Mesenteric fat pad (tissue), 1 donor: ENCODE results near the gene RUNX1. TPM values are rescaled to one million over a fixed set of nuclear protein-coding genes. Genes with fewer than 3 reads are reported as not detected.
"Not testable (repeated sequence)": the region's sequence is repeated elsewhere in the genome, so short reads cannot be mapped to it uniquely, and the experiment has no call there.

ENCODE experiments used
- DNase-seq: peaks from one replicate; pipeline ENCODE4 v3.0.0-alpha.2; 2020; ENCODE audit warnings: low spot score
- total RNA-seq: library from RNA; stranded (reverse); fragmentation: NEBNext Ultra II Directional; extraction: Animal tissue kit (Norgen Biotek cat#: 25700); gene quantifications from one replicate; pipeline ENCODE4 v1.2.1, GENCODE V29; 2021
- donor health status: DM: yes; HTN: yes; CAD: no.

The RUNX1 gene
- total RNA-seq, 1 donor from 2014 or later, result 129 TPM

DNA sequence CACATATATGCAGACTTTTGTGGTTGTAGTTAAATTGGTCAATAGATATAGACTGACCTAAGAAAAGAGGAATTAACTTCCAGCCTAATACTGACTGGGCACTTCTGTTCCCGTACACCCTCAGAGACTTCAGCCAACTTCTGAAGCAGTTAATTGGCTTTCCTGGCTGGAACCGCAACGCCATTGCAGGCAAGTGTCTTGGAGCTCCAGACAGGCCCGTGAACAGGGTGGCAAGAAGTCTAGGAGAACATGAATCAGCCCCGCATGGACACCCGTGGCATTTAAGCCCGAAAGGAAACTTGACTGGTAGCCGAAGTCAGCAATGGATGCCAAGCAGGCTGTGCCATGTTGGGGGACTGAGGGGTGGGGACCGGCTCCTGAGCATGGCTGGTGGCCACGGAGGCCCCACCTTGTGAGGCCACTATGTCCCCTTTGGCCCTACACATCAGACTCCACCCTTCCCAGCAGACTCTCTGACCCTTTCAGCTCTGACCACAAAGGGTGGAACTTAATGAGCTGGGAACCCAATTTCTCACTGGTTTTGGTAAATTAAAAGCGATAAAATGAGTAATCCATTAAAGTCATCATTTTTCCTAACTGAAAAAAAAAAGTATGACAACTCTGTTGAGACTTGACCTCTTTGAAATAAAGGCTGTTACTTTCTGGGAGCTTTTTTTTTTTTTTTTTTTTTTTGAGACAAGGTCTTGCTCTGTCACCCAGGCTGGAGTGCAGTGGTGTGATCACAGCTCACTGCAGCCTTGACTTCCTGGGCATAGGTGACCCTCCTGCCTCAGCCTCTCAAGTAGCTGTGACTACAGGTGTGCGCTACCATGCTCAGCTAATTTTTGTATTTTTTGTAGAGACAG, 54.1 kb downstream of the RUNX1 start:
- no peak for DNase-seq

DNA sequence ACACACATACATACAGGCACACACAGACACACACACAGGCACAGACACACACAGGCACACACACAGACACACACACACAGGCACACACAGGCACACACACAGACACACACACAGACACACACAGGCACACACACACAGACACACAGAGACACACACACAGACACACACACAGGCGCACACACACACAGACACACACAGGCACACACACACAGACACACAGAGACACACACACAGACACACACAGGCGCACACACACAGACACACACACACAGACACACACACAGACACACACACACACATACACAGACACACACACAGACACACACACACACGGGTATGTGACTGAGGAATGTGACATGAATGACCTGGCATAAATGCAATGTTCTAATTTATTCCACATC, 55.6 kb downstream of the RUNX1 start:
- DNase-seq, result not testable (repeated sequence)

DNA sequence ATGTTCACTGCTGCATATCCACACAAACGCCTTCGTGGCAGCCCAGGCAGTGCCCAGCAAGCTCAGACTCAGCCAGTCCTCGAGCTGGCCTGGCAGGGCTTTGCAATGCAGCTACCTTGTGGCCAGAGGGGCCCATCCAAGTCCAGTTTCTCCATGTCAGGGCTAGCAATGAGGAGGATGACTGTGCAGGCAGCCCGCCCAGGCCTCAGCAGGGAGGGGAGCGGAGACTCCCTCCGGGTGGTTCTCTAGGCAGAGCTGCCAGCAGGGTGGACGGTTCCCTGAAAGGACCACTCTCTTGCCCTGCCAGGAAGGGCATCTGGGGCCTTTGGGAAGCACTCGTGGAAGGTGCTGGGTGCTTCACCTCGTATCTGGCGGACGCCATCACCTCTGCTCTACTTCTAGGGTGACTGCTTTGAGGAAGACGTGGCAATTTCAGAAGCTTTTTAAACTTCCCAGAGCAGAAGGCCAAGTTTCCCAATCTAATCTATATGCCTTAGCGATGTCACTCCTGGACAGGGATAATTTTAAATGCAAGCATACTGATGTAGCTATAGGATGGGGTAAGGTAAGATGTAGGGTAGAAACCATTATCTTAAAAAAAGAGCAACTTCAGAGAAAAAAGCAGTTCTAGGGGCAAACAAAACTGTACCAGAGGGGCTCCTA, 56.2 kb downstream of the RUNX1 start:
- DNase-seq, result no peak

DNA sequence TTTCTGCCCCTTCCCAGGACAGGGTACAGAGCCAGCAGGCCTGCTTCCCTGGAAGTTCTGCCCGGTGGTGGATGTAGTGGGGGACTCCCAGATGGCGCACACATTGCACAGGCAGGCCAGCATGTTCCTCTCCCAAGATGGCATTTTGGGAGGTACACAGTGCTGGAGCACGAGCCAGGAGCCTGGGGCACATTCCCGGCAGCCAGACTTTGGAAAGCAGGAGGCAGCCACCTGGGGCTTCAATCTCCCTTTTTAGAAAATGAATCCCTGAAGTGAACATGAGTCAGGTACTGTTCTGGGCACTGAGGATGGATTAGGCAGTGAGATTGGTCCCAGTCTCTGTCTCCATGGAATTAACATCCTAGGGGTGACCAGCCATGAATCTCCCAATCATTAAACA, 56.9 kb downstream of the RUNX1 start:
- no peak for DNase-seq

DNA sequence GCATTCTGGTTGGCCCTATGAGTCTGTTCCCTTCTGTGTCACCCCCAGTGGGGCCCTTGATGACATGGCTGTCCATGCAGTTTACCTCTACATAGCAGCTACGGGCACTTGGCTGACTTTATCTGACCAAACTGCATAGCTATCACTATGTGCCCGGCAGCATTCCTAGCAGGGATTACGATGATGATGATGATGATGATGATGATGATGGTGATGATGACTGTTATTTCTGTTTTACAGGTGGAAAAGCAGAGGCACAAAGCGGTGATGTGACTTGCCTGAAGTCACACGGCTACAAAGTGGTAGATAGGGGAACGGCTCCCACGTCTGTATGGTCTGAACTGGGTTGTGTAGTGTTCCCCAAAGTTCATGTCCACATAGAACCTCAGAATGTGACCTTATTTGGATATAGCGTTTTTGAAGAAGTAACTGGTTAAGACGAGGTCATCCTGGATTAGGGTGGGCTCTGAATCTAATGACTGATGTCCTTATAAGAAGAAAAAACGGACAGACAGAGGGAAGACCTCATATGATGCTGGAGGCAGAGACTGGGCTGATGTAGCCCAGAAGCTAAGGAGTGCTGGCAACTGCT, 57.6 kb downstream of the RUNX1 start:
- DNase-seq, result no peak

DNA sequence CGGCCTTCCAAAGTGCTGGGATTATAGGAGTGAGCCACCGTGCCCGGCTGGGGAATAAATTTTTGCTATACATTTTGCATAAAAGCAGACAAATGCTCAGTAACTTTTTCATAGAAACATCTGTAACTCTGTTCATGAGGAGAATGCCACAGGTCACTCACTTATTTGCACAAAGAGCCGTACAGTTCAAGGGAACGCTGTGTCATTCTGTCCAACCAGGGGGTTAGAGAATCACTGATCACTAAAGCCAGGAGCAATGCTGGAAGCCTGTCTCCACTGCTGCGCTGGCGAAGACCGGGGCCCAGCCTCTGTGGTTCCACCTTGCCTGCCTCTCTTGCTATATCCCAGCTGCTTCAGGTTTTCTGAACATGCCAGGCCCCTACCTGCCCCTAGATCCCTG, 58.3 kb downstream of the RUNX1 start:
- no peak for DNase-seq

DNA sequence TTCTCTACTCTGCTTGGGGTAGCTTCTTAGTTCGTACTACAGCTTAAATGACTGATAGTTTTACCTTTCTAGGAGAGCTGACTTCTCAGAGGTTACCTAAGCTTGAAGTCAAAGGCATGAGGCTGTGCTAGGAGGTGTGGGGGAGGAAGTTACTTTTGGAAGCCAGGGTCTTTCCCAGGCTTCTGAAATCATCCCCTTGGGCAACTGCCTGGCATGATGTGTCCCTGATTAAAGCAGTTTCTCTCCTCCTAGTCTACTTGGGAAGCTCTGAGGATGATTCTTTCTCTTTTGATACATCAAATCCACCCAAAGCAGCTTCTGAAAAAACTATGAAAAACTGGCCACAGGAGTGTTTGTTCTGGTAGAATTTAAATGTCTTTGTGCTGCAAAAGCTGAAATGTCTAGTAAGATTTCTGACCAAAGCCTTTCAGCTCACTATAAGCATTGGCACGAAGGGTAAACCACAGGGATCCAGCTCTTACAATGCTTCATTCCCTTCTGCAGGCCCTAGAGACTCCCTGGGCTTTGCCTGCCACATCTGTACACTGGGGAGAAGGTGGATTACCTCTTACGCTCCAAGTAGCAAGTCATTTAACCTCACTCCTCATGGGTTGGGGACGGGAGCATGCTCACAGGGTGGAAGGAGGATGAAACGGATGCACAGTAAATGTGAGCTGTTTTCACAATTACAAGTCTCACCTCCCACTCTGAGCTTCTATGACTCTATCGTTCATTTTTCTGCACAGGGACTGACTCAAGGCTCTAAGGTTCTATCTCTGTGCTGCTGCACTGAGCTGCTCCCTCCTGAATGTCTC, 59.6 kb downstream of the RUNX1 start:
- DNase-seq, result no peak

DNA sequence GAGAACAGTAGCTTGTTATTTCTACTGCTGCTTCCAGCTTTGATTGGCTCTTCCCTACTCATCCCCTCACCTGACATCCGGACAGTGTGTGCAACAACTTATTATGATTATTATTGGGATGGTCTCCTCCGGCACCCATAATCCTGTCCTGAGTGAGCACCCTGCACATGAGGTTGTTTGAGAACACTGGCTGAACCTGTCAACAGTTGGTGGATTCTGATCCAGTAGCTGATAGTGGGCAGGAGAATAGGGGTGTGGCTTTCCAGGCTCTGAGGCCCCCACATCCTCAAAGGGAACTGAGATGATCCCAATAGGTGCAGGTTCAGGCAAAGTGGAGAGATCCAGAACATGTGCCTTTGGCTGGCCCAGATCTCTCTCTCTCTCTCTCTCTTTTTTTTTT, 60.5 kb downstream of the RUNX1 start:
- DNase-seq, result no peak

DNA sequence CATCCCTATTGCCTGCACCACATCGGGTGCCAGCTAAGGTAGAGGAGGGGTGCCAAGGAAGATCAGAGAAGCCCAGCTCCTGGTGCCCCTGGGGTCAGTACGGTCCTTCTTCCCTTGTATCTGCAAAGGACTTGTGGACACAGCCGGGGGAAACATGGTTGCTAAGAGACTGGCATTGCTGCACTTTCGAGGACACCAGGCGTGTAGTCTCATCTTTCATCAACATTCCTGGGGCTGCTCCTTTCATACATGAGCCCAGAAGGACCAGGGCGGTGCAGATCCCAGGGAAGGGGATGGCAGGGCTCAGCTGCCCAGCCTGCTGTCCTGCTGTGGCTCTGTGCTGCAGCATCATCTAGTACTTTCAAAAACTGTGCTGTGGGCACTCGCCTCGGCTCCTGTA, 61.0 kb downstream of the RUNX1 start:
- no peak for DNase-seq

DNA sequence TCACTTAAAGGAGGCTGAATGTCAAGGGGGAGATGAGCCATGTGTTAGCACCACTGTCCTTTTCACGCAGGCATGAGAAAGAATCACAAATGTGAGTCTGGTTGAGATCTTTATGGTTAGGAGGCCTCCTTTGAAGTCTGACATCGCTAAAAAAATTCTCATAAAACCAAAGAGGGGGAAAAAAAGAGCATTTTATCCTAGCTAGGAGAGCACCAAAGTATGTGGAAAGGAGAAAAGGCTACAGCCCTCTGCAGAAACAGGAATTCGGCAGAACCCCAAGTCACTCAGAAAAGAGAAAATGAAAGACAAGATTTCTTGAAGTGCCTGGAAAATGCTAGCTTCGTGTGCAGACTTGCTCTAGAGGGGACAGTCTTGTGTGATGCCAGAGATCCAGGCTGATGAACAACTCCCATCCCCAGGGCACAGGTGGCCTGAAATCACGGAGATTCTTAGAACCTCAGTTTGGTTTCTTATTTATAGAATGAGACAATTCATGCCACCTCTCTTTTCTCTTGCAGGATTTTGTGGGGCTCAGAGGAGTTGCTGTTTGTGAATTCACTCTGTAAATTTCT, 61.5 kb downstream of the RUNX1 start:
- no peak for DNase-seq

DNA sequence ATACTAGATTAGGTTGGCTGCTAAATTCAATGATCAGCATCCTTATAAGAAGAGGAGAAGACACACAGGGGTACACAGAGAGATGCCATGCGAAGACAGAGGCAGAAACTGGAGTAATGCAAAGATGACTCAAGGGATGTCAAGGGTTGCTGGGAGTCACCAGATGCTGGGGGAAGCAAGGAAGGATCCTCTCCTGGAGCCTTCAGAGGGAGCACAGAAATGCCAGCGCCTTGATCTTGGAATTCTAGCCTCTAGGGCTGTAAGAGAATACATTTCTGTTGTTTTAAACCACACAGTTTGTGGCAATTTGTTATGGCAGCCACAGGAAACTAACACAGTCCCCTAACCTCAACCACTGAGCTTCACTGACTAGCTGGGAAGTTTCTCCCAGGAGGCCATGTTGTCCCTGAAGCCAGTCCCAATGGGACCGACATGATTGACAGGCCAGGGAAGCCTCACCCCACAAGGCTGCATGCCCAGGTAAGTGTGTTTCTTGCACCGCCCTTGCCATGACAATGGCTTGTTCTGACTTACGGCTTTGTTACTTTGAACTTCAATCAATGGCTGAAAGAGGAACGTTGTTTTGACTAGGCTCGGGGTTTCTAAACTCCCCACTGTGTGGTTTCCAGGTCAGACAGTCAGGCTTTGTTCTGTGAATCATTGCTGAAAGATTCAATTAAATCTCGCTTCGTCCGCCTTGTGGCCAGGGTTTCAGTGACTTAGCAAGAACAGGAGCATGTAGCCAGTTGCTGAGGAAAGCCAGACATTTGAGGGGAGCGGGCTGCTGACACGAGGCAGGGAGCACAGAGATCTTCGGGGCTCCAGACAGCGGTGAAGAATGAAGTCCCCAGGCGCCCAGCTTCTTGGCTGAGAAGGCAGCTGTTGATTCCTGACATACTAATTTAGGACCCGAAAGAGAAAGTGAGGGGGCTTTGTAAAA, 62.3 kb downstream of the RUNX1 start:
- DNase-seq, result no peak

DNA sequence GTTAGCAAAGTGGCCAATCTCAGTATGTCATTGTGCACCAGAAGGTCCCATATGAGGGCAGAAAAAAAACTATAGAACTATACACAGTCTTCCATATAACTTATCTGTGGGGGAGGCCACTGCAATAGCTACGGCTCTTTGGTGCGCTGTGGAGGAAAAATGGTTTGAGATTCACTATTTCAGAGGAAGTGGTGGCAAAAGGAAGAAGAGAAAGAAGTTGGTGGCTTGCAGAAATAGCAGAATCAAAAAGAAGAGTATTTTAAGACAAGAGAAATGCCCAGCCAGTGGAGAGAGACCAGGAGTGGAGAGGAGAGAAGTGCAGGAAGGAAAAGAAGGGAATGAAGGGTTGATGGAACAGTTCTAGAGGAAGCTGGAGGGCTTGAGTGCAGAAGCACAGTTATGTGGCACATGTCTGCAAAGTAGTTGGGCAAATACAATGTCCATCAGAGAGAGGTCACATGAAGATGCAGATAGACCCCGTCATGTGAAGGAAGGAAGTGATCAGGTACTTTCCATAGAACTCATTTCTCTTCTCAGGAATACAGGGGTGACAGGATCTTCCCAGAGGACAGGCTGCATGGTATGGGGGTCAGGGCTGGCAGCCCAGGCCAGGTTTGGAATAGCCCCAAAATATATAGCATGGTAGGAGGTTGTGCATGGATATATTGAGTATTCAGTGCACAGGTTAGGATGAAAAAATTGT, 64.6 kb downstream of the RUNX1 start:
- no peak for DNase-seq

DNA sequence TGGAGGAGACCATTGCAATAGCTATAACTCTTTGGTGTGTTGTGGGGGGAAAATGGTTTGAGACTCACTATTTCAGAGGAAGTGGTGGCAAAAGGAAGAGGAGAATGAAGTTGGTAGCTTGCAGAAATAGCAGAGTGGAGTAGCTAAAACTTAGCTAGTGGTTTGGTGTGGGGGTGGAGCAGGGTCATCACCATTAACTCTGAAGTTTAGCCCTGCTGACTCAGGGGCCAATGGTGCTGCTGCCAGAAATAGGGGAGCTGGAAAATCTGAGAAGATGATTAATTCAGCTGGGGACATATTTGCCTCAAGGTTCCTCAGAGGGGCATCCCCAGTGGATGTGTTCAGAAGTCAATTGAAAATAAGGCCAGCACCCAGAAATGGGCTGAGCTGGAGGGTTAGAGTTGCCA, 65.4 kb downstream of the RUNX1 start:
- no peak for DNase-seq

DNA sequence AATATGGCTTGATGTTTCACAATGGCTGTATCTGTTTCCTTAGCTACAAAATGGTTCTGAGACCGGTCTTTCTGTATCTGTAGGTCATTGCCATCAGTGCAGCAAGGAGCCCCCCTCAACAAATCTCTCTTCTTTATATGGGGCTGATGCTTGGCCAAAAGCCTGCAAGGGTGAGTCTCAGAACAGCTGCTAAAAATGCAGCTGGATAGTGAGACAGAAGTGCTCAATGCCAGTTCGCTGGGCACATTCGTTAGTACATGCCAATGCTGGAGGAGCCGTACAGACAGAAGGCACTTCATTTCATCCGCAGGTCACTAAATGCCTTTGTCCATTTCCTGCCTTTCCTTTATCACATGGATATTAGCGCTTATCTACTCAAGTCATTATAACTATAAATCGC, 67.3 kb downstream of the RUNX1 start:
- no peak for DNase-seq

DNA sequence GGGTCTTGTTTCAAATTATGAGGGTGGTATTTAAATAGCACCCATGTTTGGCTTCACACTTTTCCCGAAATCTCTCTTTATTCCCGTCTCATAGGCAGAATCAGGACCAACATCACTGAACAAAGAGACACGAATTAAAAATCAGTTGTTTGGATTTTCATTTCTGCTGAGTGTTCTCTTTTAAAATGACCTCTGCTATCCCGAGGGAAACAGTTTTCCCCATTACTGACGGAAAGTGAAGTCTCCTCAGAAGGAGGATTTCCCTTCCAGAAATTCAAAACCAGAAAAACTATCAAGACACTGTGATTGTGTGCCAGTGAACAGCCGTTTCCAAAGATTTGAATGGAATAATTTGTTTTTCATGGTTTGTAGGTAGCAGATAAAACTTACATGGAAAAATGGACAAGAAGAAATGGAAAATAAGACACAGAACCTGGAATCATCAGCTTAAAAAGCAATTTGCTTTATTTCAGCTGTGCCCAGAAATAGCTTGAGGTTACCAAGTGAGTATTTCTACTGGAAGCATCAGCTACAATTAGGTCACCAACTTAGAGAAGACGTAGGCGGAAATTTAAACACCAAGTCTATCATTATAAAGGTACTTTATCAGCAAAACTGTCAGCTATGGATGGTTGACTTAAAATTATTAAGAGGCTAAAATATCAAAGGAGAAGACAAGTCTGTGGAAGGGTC, 68.5 kb downstream of the RUNX1 start:
- DNase-seq, result no peak

DNA sequence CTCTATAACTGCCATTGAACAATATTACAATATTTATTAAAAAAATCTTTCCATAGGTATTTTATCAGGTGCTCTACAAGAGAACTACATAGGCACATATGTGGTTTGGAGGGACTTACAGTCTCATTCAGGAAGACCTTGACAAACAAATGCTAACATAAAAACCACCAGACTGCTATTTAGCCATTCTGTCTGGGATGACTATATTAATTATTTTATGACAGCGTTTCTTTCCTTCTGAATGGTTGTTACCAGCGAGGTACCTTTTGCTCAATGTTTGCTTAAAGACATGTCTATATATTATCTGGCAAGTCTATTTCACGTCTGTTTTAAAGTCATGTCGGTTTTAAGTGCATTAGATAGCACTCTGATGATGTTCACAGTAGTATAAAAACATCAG, 69.7 kb downstream of the RUNX1 start:
- no peak for DNase-seq

DNA sequence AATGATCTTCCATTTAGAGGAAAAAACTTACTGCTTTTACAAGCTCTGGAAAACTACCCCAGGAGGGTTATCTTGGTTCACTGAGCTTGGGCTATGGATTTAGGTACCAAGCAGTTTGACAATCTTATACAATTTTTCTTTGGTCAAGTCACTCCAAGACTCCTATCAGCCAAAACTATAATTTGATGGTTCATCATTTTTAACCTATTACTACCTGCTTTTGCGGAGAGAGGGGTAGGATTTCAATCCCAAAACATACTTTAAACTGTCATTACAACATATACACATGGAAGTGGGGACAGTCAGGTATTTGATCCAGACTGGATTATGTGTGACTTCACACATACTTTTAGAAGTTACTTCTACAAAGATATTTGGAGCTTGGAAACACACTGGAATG, 71.8 kb downstream of the RUNX1 start:
- no peak for DNase-seq

DNA sequence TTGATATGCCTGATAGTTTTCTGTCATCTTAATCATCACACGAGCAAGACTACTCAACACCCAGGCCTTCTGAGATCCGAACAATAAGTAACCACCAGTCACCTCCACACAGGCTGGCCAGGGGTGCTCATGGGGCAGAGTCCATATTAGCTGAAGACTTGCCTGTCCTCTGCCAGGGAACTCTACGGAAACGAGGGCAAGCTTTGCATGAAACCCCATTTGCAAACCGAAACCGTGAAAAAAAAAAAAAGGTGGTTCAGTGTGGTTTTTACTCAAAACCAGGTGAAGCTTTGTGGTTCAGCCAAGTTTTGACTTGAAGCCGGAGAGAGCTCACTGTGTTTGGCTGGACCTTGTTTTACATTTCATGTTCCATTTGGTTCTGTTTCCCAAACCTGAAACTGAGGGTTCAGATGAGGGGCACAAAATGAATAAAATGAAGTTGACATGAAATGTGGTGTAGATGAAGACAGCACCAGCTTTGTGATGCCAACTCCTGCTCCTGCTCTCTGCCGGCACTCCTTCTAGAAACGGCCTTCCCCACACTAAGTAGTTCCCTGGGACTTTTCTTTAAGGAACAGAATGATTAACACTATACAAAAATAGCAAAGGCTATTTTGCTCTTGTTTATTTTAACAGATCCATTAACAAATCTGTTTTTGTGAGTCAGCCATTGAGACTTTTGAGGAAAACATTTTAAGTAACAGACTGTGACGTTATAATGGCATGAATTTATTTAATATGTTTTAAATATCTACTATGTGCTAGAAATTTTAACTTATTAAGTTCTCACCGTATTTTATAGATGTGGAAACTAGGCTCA, 74.7 kb downstream of the RUNX1 start:
- DNase-seq, result no peak
